ENCODE measurements around the gene HPSE2.

The HPSE2 gene

DNA sequence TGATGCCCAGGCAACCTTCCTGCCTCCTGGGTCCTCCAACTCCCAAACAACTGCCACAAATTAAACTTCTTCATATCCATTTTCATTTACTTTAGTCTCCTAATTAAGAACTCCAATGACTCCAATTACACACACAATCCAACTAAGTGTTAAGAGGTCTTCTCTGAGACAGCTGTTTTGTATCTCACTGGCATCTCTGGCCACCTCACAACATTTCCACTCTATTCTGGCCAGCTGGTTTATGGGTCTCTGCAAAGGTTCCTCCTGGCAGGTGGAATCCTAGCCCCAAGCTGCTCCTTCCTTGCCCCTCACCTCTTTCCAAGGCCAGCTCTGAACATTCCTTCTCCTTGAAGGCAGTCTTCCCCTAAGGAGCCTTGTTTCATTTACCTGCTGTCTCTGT is 665.8 kb downstream of the HPSE2 start:
- no peak overlapping the region for H3K4me3 ChIP-seq (ENCODE audit: low read length)
- H3K27ac ChIP-seq (ENCODE audit: low read length) = no peak overlapping the region
- H3K36me3 ChIP-seq (replicated peaks; ENCODE audit: low read depth, low read length) = no peaks in the 10 kb centered on the region
- no peak overlapping the region for H3K4me2 ChIP-seq (ENCODE audit: low read length)
- H3K4me1 ChIP-seq (ENCODE audit: low read length) = no peaks in the 10 kb centered on the region
- H2AFZ ChIP-seq (ENCODE audit: low read depth, low read length) = no peak overlapping the region
- H3K79me2 ChIP-seq (ENCODE audit: low read length) = no peaks in the 10 kb centered on the region
- TF ChIP-seq EZH2phosphoT487 (IDR thresholded peaks at IDR 0.05; ENCODE audit: low read depth) = no peak
- TF ChIP-seq, protein P1, sequence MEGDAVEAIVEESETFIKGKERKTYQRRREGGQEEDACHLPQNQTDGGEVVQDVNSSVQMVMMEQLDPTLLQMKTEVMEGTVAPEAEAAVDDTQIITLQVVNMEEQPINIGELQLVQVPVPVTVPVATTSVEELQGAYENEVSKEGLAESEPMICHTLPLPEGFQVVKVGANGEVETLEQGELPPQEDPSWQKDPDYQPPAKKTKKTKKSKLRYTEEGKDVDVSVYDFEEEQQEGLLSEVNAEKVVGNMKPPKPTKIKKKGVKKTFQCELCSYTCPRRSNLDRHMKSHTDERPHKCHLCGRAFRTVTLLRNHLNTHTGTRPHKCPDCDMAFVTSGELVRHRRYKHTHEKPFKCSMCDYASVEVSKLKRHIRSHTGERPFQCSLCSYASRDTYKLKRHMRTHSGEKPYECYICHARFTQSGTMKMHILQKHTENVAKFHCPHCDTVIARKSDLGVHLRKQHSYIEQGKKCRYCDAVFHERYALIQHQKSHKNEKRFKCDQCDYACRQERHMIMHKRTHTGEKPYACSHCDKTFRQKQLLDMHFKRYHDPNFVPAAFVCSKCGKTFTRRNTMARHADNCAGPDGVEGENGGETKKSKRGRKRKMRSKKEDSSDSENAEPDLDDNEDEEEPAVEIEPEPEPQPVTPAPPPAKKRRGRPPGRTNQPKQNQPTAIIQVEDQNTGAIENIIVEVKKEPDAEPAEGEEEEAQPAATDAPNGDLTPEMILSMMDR (IDR thresholded peaks at IDR 0.05; ENCODE audit: low read depth, low read length) = no peak
- no peaks in the 10 kb centered on the region for H4K20me1 ChIP-seq (ENCODE audit: insufficient read depth, low read length)
- no peak overlapping the region for H3K9ac ChIP-seq (ENCODE audit: low read length)
- no peaks in the 10 kb centered on the region for H3K9me3 ChIP-seq (ENCODE audit: insufficient read depth, low read length)
- no peaks in the 10 kb centered on the region for H3K27me3 ChIP-seq (ENCODE audit: low read depth, low read length)

DNA sequence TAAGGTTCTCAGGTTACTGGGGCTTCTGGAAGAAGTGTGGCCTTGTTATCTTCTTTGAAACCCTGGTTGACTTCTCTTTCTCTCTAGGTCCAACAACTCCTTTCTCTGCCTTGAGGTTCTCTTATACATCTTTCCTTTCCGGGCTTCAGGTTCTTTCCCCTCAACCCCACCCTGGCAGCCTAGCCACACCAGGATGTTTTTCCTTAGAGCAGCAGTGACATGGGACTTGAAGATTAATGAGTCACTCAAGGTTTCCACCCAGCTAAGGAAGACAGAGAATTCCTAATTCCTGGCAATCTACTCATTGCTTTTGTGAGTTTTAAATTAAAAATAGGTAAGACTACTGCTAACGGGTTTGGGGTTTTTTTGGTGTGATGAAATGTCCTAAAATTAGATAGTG is 667.1 kb downstream of the HPSE2 start:
- no peaks in the 10 kb centered on the region for H3K79me2 ChIP-seq (ENCODE audit: low read length)
- H3K9me3 ChIP-seq (ENCODE audit: insufficient read depth, low read length) = no peaks in the 10 kb centered on the region
- no peaks in the 10 kb centered on the region for H3K27me3 ChIP-seq (ENCODE audit: low read depth, low read length)
- no peak overlapping the region for H3K4me2 ChIP-seq (ENCODE audit: low read length)
- H3K9ac ChIP-seq (ENCODE audit: low read length) = no peak overlapping the region
- H2AFZ ChIP-seq (ENCODE audit: low read depth, low read length) = no peak overlapping the region
- TF ChIP-seq, protein P1 (IDR thresholded peaks at IDR 0.05; ENCODE audit: low read depth, low read length) = no peak
- TF ChIP-seq EZH2phosphoT487 (IDR thresholded peaks at IDR 0.05; ENCODE audit: low read depth) = no peak
- no peaks in the 10 kb centered on the region for H3K36me3 ChIP-seq (replicated peaks; ENCODE audit: low read depth, low read length)
- no peak overlapping the region for H3K4me3 ChIP-seq (ENCODE audit: low read length)
- H3K27ac ChIP-seq (ENCODE audit: low read length) = no peak overlapping the region
- H4K20me1 ChIP-seq (ENCODE audit: insufficient read depth, low read length) = no peaks in the 10 kb centered on the region
- H3K4me1 ChIP-seq (ENCODE audit: low read length) = no peaks in the 10 kb centered on the region

DNA sequence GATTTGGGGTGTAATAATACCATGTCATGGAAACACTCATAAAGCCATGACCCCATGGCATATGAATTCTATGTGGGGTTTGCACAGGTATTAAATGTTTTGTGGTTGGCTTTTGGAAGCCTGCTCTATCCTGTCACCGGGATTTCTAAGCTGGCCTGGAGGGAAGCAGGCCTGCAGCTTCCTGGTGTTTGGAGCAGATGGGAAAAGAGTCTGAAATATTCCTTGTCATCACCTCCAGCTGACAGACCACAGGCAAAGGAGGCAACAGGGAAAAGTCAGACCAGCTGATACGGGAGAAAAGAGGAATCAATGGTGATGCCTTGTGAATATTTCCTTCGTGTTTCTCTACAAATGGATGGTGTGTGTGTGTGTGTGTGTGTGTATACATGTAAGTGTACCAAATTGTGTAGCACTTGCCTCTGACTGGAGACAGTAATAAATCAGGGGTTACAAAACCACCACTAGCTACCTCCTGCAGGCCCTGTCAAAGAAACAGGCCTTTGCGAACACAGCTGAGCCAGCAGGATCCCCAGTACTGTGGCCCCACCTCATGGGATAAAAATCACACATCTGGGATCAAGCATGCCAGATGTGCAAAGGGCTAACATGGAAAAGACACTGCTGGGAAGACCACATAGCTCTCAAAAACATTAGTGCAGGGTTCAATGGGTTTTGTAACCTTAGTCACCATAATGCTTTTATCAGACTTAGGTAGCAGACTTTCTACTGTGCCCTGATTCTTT is 668.1 kb downstream of the HPSE2 start:
- Histone ChIP-seq H3K79me2 (ENCODE audit: low read length) (no peaks in the 10 kb centered on the region), H3K9me3 (ENCODE audit: insufficient read depth, low read length) (no peaks in the 10 kb centered on the region), H2AFZ (ENCODE audit: low read depth, low read length) (no peak overlapping the region), H3K4me3 (ENCODE audit: low read length) (no peak overlapping the region), H4K20me1 (ENCODE audit: insufficient read depth, low read length) (no peaks in the 10 kb centered on the region), H3K36me3 (replicated peaks; ENCODE audit: low read depth, low read length) (no peaks in the 10 kb centered on the region), H3K4me2 (ENCODE audit: low read length) (no peak overlapping the region), H3K27ac (ENCODE audit: low read length) (no peak overlapping the region), H3K27me3 (ENCODE audit: low read depth, low read length) (no peaks in the 10 kb centered on the region), H3K9ac (ENCODE audit: low read length) (no peak overlapping the region), H3K4me1 (ENCODE audit: low read length) (no peaks in the 10 kb centered on the region)
- TF ChIP-seq EZH2phosphoT487 (IDR thresholded peaks at IDR 0.05; ENCODE audit: low read depth) = no peak
- TF ChIP-seq, protein P1 (IDR thresholded peaks at IDR 0.05; ENCODE audit: low read depth, low read length) = no peak

DNA sequence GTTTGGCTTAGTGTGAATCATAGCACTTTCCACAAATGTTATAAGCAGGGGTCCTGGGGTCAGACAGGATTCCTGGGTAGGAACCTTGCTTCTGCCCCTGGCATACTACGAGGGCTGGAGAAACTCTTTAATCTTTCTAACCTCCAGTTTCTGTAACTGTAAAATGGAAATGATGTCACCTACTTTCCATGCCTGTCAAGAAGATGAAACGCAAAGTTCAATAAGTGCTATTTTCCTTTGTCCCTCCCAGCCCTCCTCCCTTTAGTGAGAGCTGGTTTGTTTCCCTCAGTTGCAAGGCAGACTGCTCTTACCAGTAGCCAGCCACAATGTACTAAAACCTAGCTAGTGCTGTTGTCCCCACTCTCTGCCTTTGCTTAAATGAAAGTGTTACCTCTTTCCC is 671.8 kb downstream of the HPSE2 start:
- H3K4me2 ChIP-seq (ENCODE audit: low read length) = no peak overlapping the region
- no peaks in the 10 kb centered on the region for H3K36me3 ChIP-seq (replicated peaks; ENCODE audit: low read depth, low read length)
- no peaks in the 10 kb centered on the region for H4K20me1 ChIP-seq (ENCODE audit: insufficient read depth, low read length)
- no peaks in the 10 kb centered on the region for H3K4me1 ChIP-seq (ENCODE audit: low read length)
- H3K27me3 ChIP-seq (ENCODE audit: low read depth, low read length) = no peaks in the 10 kb centered on the region
- H2AFZ ChIP-seq (ENCODE audit: low read depth, low read length) = no peak overlapping the region
- H3K9ac ChIP-seq (ENCODE audit: low read length) = no peak overlapping the region
- H3K79me2 ChIP-seq (ENCODE audit: low read length) = no peaks in the 10 kb centered on the region
- H3K4me3 ChIP-seq (ENCODE audit: low read length) = no peak overlapping the region
- no peaks in the 10 kb centered on the region for H3K9me3 ChIP-seq (ENCODE audit: insufficient read depth, low read length)
- TF ChIP-seq EZH2phosphoT487 (IDR thresholded peaks at IDR 0.05; ENCODE audit: low read depth) = no peak
- TF ChIP-seq, protein P1 (IDR thresholded peaks at IDR 0.05; ENCODE audit: low read depth, low read length) = no peak
- no peak overlapping the region for H3K27ac ChIP-seq (ENCODE audit: low read length)
